Activated naive CD8-positive, alpha-beta T cell (primary cell): ENCODE measurements around the gene CCDC74B.
"Not testable (repeated sequence)": the region's sequence is repeated elsewhere in the genome, so short reads cannot be mapped to it uniquely, and the experiment has no call there.

Experiments
- H3K27ac Mint-ChIP-seq: one replicate; pipeline ENCODE4 v1.8.0; 2021; ENCODE audit warnings: mixed read lengths
- H3K27me3 Mint-ChIP-seq: one replicate; pipeline ENCODE4 v1.8.0; 2021; ENCODE audit warnings: mixed read lengths
- H3K36me3 Mint-ChIP-seq: one replicate; pipeline ENCODE4 v1.8.0; 2021; ENCODE audit warnings: mixed read lengths
- H3K4me1 Mint-ChIP-seq: one replicate; pipeline ENCODE4 v1.8.0; 2021; ENCODE audit warnings: low read depth, mixed read lengths
- H3K4me3 Mint-ChIP-seq: one replicate; pipeline ENCODE4 v1.8.0; 2021; ENCODE audit warnings: mild to moderate bottlenecking, mixed read lengths
- H3K9me3 Mint-ChIP-seq: one replicate; pipeline ENCODE4 v1.8.0; 2021; ENCODE audit warnings: low read depth, mixed read lengths

Gene CCDC74B

DNA sequence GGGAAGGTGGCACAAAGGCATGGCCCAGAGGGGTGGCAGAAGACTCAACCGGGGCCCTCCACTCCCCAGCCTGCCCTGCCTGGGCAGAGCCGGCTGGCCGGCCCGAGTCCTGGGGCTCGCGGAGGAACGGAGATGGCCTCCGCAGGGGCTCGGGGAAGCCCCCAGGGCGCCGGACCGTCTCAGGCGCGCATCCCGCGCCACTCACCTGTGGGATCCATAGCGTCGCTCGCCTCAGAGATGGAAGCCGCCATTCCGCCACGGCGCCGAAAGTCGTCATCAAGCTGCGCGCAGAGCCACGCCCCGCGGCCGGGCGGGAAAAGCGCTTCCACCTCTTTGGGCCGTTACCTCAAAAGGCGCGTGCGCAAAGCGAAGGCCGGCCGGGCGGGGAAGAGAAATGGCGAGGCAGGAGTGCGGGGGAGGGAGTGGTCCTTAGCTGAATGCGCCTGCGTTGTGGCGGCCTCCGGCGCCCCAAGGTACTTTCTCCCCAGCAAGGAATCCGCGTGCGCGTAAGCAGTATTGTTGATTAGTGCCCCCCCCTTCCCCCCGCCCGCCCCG lies 36.5 kb upstream of the CCDC74B start, which contains the start of gene SMPD4:
Gene SMPD4, minus strand, starts transcription at position 278 of the 555 bp plus-strand sequence. CDS start 5,010 bp downstream, outside the sequence.
- Mint-ChIP-seq H3K36me3 (no peaks in the 10 kb centered on the region), H3K9me3 (no peaks in the 10 kb centered on the region), H3K27ac (peak within 1 kb of the TSS; percentile 94), H3K27me3 (no peaks in the 10 kb centered on the region), H3K4me3 (peak within 1 kb of the TSS; percentile 92), H3K4me1 (peaks cover 20% of the 10 kb centered on the region)

DNA sequence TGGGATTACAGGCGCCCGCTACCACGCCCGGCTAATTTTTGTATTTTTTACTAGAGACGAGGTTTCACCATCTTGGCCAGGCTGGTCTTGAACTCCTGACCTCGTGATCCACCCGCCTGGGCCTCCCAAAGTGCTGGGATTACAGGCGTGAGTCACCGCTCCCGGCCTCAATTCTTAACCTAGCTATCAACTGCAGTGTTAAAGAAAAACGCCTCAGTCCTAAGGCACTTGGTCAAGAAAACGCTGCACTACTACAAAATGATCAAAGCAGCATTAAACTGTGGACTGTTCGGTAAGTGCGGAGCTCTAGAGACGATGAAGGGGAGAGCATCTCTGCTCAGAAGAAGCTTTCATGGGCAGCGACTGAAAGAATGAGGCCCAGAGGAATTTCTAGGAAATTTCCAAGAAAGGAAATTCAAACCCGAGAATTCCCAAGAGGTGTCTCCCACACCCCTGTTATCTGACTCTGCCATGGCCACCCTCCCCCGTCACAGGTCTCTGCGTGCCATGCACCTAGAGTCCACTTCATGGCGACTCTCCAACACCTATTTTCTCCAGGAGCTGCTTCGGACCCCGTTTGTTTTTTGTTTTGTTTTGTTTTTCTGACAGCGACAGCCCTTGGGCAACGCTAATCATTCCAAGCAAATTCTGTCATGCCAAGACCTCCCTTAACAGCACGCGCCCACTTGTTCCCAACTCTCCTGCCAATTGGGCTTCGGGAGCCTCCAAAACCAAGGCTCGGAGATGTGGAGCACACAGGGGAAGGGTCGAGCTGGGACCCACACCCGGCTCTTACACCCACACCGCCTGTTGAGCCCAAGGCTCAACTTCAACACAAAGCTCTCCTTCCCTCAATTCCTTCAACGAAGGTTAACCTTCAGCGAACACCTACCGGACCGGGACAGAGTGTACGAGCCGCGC lies 35.8 kb upstream of the CCDC74B start:
- Mint-ChIP-seq H3K4me1 (peaks cover 20% of the 10 kb centered on the region), H3K27ac (peak overlapping the region; percentile 94), H3K4me3 (peak overlapping the region; percentile 92)
- not testable (repeated sequence) for H3K36me3 Mint-ChIP-seq, H3K27me3 Mint-ChIP-seq, H3K9me3 Mint-ChIP-seq

DNA sequence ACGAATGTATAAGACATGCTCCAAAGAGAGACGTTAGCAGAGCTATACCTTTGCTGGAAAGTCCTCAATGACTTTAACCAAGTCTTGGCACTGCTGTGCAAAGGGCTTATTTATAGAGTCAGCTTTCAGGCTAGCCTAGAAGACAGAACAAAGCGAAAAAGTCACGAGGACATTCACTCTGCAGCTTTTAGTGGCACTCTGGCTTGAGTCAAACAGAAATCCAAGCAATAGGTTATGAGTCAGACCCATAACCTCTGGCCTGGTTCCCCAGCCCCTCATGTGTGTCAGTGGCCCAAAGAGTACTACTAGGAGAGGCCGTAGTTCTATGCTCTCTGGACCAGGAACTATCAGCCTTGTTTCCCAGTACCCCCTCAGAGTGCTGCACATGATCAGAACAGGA lies 30.0 kb upstream of the CCDC74B start:
- not testable (repeated sequence) for H3K9me3 Mint-ChIP-seq, H3K27me3 Mint-ChIP-seq

DNA sequence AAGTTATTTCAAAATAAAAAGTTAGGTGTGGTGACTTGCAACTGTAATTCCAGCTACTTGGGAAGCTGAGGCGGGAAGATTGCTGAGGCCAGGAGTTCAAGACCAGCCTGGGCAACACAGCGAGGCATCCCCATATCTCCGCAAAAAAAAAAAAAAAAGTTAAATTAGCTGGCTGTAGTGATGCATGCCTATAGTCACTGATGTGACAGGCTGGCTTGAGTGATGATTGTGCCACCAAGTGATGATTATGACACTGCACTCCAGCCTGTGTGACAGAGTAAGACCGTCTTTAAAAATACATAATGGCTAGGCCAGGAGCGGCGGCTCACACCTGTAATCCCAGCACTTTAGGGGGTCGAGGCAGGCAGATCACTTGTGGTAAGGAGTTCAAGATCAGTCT lies 25.0 kb upstream of the CCDC74B start:
- no peak overlapping the region for H3K27ac Mint-ChIP-seq

More for the DNA sequence above, 30.0 kb upstream of the CCDC74B start:
- H3K4me3 Mint-ChIP-seq, H3K27ac Mint-ChIP-seq, H3K4me1 Mint-ChIP-seq, H3K36me3 Mint-ChIP-seq: not testable (repeated sequence)

DNA sequence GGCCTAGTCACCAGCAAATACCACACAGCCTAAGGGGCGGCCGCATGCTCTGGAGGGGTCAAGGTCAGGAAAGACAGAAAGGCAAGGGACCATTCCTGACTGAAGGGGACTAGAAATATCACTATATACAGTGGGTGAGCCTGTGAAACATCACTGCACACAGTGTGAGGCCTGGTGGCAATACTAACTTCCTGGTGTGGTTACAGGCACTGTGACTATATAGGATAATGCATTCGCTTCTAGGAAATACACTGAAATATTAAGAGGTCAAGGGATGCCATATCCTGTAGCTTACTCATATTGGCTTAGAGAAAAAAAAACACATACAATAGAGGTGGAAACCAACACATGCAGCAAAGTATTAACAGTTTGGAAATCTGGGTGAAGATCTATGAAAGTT lies 24.3 kb upstream of the CCDC74B start:
- not testable (repeated sequence) for H3K4me3 Mint-ChIP-seq, H3K27me3 Mint-ChIP-seq, H3K4me1 Mint-ChIP-seq, H3K27ac Mint-ChIP-seq, H3K36me3 Mint-ChIP-seq, H3K9me3 Mint-ChIP-seq

More for the DNA sequence above, 25.0 kb upstream of the CCDC74B start:
- Mint-ChIP-seq H3K4me1 (no peaks in the 10 kb centered on the region), H3K4me3 (no peak overlapping the region), H3K9me3 (no peaks in the 10 kb centered on the region), H3K36me3 (peaks cover 2% of the 10 kb centered on the region), H3K27me3 (no peaks in the 10 kb centered on the region)

DNA sequence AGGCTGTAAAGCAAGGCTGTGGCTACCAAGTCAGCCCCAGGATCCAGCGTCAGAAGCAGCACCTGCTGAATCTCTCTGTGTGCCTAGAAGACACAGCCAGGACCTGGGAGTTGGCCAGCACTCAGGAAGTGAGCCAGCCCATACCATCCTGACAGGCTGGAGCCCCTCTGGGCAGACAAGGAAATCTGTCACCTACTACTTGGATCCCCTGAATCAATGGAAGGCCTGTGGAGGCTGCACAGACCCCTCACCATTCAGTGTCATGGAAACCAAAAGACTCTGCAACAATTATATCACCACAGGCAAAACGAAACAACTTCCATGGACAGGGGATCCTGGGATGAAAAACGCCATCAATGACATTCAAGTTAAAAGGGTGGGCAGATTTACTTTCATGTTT lies 21.7 kb upstream of the CCDC74B start:
- not testable (repeated sequence) for H3K4me3 Mint-ChIP-seq, H3K4me1 Mint-ChIP-seq, H3K27ac Mint-ChIP-seq, H3K9me3 Mint-ChIP-seq, H3K36me3 Mint-ChIP-seq, H3K27me3 Mint-ChIP-seq

DNA sequence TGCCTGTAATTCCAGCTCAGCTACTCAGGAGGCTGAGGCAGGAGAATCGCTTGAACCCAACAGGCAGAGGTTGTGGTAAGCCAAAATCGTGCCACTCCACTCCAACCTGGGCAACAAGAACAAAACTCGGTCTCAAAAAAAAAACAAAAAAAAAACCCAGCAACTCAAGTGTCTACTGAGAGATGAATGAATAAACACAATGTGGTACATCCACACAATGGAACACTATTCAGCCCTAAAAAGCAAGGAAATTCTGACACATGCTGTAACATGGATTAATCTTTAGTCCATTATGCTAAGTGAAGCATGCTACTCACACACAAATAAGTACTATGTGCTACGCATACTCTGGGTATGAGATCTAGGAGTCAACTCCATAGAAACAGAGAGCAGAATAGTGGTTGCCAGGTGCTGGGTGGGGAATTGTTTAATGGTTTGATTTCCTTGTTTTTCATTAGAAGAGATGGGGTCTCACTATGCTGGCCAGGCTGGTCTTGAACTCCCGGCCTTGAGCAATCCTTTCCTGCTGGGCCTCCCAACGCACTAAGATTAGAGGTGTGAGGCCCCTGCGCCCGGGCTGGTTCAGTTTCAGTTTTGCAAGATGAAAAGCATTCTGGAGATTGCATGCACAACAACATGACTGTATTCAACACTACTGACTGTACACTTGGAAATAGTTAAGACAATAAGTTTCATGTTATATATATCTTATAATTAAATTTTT lies 20.5 kb upstream of the CCDC74B start:
- H3K27me3 Mint-ChIP-seq, result no peaks in the 10 kb centered on the region
- H3K4me3 Mint-ChIP-seq, result no peak overlapping the region
- H3K4me1 Mint-ChIP-seq, result no peaks in the 10 kb centered on the region
- no peaks in the 10 kb centered on the region for H3K9me3 Mint-ChIP-seq
- H3K27ac Mint-ChIP-seq, result no peak overlapping the region
- peaks cover 2% of the 10 kb centered on the region for H3K36me3 Mint-ChIP-seq

DNA sequence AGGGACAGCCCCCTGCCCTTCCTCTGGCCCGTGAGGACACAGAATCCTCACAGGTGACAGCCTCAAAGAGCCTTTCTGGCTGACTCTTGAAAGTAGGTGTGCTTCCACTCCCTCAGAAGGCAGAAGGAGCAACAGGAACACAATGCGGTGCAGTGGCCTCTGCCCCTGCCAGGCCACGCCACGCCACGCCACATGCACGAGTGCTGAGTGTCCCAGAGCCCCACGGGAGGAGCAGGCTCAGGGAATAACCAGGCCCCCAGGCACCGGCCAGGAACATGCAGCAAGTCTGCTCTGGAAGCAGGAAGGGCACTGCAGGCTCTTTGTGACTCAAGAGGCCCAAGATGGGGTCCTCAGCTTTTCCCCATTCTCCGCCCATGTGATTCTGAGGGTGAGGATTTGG lies 18.1 kb upstream of the CCDC74B start:
- Mint-ChIP-seq H3K27me3 (no peaks in the 10 kb centered on the region), H3K9me3 (no peaks in the 10 kb centered on the region), H3K27ac (no peak overlapping the region), H3K4me3 (no peak overlapping the region), H3K36me3 (no peaks in the 10 kb centered on the region), H3K4me1 (no peaks in the 10 kb centered on the region)

DNA sequence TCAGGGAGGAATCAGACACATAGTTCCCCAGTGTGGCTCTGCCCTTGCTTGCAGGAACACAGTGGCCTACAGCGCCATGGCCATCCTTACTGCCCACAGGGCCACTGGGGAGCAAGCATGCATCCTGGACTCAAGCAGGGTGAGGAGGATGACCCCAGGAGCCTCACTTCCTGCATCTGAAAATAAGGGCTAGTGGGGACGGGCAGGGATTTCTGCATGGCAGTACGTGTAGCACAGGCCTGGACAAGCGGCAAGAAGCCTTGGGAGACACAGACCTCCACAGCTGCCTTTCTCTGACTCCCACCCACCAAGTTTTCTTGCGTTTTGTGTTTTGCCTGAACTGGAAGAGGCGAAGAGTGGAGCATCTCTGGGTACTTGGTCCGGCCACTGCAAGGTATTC lies 17.6 kb upstream of the CCDC74B start:
- H3K36me3 Mint-ChIP-seq, H3K9me3 Mint-ChIP-seq, H3K4me1 Mint-ChIP-seq: not testable (repeated sequence)

DNA sequence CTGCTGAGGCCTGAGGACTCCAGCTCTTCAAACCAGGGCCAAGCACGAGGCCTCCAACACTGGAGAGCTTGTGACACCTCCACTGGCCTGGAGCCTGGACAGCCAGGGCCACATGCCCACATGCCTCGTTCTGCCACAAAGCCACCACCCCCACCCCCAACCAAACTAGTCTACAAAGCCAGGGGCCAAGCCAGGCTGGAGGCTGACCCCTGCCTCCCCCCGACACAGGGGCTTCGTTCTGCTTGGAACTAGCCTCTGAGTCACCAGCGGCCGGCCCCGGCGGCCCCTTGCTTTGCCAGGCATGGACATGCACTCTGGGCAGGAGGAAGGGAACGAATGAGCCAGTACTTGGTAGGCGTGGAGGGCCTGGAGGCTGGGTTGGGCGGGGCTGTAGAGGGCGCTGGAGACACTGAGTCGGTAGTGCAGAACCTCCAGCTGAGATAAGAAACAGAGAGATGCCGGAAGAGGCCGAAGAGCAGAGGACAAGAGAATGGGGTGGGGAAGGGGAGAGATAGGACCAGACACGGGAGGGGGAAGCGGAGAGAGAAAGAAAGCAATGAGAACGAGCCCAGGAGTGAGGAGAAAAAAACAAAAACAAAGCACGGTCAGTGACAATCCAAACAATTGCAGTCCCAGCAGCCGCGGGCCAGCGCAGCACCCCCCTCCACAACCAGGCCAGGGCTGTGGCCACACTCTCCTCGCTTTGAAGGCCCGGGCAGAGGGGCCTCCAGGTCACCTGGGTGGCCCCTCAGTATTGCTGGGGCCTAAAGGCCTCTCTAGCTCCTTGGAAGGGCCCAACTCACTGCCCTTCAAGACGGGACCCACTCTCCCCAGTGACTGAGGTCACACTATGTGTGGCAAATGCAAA lies 16.2 kb upstream of the CCDC74B start:
- H3K4me1 Mint-ChIP-seq, H3K27ac Mint-ChIP-seq, H3K4me3 Mint-ChIP-seq, H3K9me3 Mint-ChIP-seq, H3K36me3 Mint-ChIP-seq, H3K27me3 Mint-ChIP-seq: not testable (repeated sequence)

More for the DNA sequence above, 17.6 kb upstream of the CCDC74B start:
- H3K27ac Mint-ChIP-seq, H3K4me3 Mint-ChIP-seq, H3K27me3 Mint-ChIP-seq: not testable (repeated sequence)

DNA sequence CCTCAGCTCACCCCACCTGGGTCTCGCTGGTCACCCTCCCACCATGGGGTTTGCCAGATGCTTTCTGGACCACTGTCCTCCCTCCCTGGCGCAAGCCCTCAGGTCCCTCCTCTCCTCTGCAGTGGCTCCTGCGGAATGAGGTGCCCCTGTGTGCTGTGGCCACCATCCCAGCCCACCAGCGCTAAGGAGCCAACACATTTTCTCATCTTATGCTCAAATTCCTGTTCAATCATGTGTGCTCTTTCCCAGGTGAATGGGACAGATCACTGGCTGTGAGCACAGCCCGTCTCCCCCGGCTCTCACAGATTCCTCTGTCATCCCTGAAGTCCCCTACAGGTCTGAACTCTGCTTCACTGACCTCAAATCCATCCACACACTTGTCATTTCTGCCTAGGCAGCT lies 15.2 kb upstream of the CCDC74B start:
- H3K27ac Mint-ChIP-seq, result no peak overlapping the region
- no peaks in the 10 kb centered on the region for H3K36me3 Mint-ChIP-seq

DNA sequence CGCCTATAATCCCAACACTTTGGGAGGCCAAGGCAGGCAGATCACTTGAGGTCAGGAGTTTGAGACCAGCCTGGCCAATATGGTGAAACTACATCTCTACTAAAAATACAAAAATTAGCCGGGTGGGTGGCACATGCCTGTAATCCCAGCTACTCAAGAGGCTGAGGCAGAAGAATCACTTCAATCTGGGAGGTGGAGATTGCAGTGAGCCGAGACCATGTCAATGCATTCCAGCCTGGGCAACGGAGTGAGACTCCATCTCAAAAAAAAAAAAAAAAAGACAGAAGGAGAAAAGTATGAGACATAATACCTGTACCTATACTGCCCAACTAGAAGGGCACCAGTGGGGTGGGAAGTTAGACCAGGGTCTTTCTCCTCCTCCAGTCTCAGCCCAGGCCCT lies 14.5 kb upstream of the CCDC74B start:
- H3K27ac Mint-ChIP-seq, H3K4me3 Mint-ChIP-seq, H3K36me3 Mint-ChIP-seq, H3K9me3 Mint-ChIP-seq, H3K4me1 Mint-ChIP-seq, H3K27me3 Mint-ChIP-seq: not testable (repeated sequence)

More for the DNA sequence above, 15.2 kb upstream of the CCDC74B start:
- no peaks in the 10 kb centered on the region for H3K9me3 Mint-ChIP-seq
- no peaks in the 10 kb centered on the region for H3K27me3 Mint-ChIP-seq
- no peak overlapping the region for H3K4me3 Mint-ChIP-seq
- H3K4me1 Mint-ChIP-seq, result no peaks in the 10 kb centered on the region

DNA sequence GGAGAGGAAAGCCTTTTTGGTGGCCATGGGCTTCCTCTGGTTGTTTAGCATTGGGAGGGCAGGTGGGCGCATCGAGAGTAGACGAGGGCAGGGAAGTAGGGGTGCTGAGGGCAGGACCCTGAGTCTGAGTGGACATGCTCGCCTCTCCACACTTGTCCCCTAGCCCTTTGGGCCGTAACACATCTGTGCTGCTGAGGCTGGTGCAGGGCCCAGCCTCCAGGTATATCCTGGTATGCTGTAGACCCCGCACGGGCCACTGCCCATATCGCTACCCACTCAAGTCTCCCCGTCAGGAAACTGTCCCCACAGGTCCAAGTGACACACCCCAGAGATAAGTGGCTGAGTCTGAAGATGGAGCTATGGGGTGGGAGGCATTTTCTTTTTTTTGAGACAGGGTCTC lies 13.7 kb upstream of the CCDC74B start:
- Mint-ChIP-seq H3K4me1 (no peaks in the 10 kb centered on the region), H3K27me3 (no peaks in the 10 kb centered on the region), H3K4me3 (no peak overlapping the region), H3K9me3 (no peaks in the 10 kb centered on the region), H3K36me3 (no peaks in the 10 kb centered on the region), H3K27ac (no peak overlapping the region)

DNA sequence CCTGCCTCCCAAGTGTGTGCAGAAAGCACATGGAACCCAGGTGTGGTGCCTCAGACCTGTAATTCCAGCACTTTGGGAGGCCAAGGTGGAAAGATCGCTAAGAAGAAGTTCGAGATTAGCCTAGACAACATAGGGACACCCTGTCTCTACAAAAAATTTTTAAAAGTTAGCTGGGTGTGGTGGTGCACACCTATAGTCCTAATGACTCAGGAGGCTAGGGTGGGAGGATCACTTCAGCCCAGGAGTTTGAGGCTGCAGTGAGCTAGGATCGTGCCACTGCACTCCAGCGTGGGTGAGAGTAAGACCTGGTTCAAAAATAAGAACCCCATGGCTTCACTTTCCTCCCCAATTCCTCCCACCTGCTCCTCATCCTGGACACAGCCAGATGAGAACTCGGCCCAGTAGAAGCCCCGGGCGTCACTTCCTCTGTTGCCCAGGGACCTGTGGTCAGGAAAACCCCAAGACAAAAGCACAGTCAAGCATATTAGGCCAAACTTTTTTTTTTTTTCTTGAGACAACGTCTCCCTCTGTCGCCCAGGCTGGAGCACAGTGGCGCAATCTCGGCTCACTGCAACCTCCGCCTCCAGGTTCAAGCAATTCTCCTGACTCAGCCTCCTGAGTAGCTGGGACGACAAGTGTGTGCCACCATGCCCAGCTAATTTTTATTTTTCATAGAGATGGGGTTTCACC lies 13.1 kb upstream of the CCDC74B start:
- not testable (repeated sequence) for H3K27ac Mint-ChIP-seq, H3K36me3 Mint-ChIP-seq, H3K4me1 Mint-ChIP-seq, H3K9me3 Mint-ChIP-seq, H3K27me3 Mint-ChIP-seq, H3K4me3 Mint-ChIP-seq
